GM18507 (cell line): ENCODE results near the gene SKP1.

Experiments
- DNase-seq: peaks from one replicate; pipeline ENCODE4 v3.0.0; 2011; ENCODE audit warnings: low read depth; ENCODE audit not compliant: insufficient read length; ENCODE audit errors: extremely low spot score
- FAIRE-seq: peaks from 2 replicates; lab custom pipeline; 2011; peaks lifted over from hg19 to GRCh38; lab: Jason Lieb, UNC

SKP1 gene

DNA sequence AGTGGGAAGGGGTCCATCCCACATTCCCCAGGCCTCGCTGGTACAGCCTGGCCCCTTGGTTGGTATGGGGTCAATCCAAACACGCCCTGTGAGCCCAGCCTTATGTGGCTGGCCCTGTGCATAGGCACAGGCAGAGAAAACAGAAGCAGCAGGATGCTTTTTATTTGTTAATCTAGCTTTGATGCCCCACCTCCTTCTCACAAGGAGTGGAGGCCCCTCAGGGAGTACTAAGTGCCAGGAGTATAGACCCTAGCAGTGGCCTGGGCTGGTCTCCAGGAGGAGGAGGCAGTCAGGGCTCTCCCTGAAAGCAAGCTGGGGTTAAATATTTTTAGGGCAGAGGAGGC lies 76.8 kb downstream of the SKP1 start:
- FAIRE-seq (no peak), DNase-seq (no peak)

- DNase-seq (no peak), FAIRE-seq (peak; percentile 86)
Measured at GRCh38 chr5:134099288-134099872, 77.4 kb downstream of the SKP1 start.
